Measurements from ENCODE around the gene SLC38A7.
"Not testable (repeated sequence)": the region's sequence is repeated elsewhere in the genome, so short reads cannot be mapped to it uniquely, and the experiment has no call there.

The SLC38A7 gene

GRCh38 chr16:58678269-58678668 lies 6.3 kb downstream of the SLC38A7 start:
- no peak for DNase-seq

- no peak for DNase-seq
These were observed 13.5 kb downstream of the SLC38A7 start for GRCh38 chr16:58670946-58671583.

- DNase-seq, result no peak
These were observed 14.4 kb downstream of the SLC38A7 start for GRCh38 chr16:58670177-58670576.

GRCh38 chr16:58665200-58665599 lies 19.4 kb downstream of the SLC38A7 start:
- no peak for DNase-seq

- peak; percentile 13 to 54 for DNase-seq
These were observed 23.3 kb downstream of the SLC38A7 start for GRCh38 chr16:58661199-58661830.

GRCh38 chr16:58659911-58660310 lies 24.7 kb downstream of the SLC38A7 start:
- not testable (repeated sequence) for DNase-seq

GRCh38 chr16:58658796-58659211 lies 25.8 kb downstream of the SLC38A7 start:
- DNase-seq, result no peak

GRCh38 chr16:58656899-58657298 lies 27.7 kb downstream of the SLC38A7 start:
- DNase-seq, result no peak

GRCh38 chr16:58655215-58655596 lies 29.4 kb downstream of the SLC38A7 start:
- no peak for DNase-seq

GRCh38 chr16:58654560-58655214 lies 29.9 kb downstream of the SLC38A7 start:
- no peak for DNase-seq

GRCh38 chr16:58652741-58653140 lies 31.8 kb downstream of the SLC38A7 start:
- no peak for DNase-seq

- no peak for DNase-seq
These were observed 32.6 kb downstream of the SLC38A7 start for GRCh38 chr16:58651965-58652348.

- DNase-seq, result no peak
These were observed 34.9 kb downstream of the SLC38A7 start for GRCh38 chr16:58649707-58650106.

GRCh38 chr16:58647107-58647506 lies 37.5 kb downstream of the SLC38A7 start:
- no peak for DNase-seq

- DNase-seq, result no peak
These were observed 39.6 kb downstream of the SLC38A7 start for GRCh38 chr16:58644765-58645487.

GRCh38 chr16:58644108-58644507 lies 40.5 kb downstream of the SLC38A7 start:
- no peak for DNase-seq

- DNase-seq, result no peak
These were observed 43.6 kb downstream of the SLC38A7 start for GRCh38 chr16:58640949-58641348.

GRCh38 chr16:58639836-58640235 lies 44.7 kb downstream of the SLC38A7 start:
- DNase-seq, result no peak

GRCh38 chr16:58639230-58639629 lies 45.3 kb downstream of the SLC38A7 start:
- DNase-seq, result no peak

- DNase-seq, result no peak
These were observed 46.2 kb downstream of the SLC38A7 start for GRCh38 chr16:58638148-58639036.

GRCh38 chr16:58637021-58637420 lies 47.5 kb downstream of the SLC38A7 start:
- not testable (repeated sequence) for DNase-seq

GRCh38 chr16:58636466-58636865 lies 48.1 kb downstream of the SLC38A7 start:
- DNase-seq, result no peak

- DNase-seq, result no peak
These were observed 49.1 kb downstream of the SLC38A7 start for GRCh38 chr16:58635502-58635901.
